H9 (cell line): ENCODE results near the gene SPRR5. TPM values are rescaled to one million over a fixed set of nuclear protein-coding genes. Genes with fewer than 3 reads are reported as not detected.

Experiments used
- DNase-seq: peaks from one replicate; pipeline ENCODE4 v3.0.0-alpha.2; 2017
- H2AFZ ChIP-seq: one replicate; pipeline ENCODE4 v1.6.1; 2013; ENCODE audit warnings: mild to moderate bottlenecking, low read length, control low read depth, moderate library complexity
- H2AK5ac ChIP-seq: 2 replicates; pipeline ENCODE4 v1.6.1; 2013; ENCODE audit warnings: low read length, control low read depth, mixed read lengths; ENCODE audit not compliant: insufficient read length
- H2BK120ac ChIP-seq: one replicate; pipeline ENCODE4 v1.6.1; 2013; ENCODE audit warnings: low read depth, mild to moderate bottlenecking, low read length, control low read depth, inconsistent platforms; ENCODE audit not compliant: poor library complexity, severe bottlenecking
- H2BK12ac ChIP-seq: 2 replicates; pipeline ENCODE4 v1.6.1; 2013; ENCODE audit warnings: low read length, control low read depth, mixed read lengths, low read depth; ENCODE audit not compliant: insufficient read length
- H2BK15ac ChIP-seq: 2 replicates; pipeline ENCODE4 v1.6.1; 2013; ENCODE audit warnings: low read depth, low read length, control low read depth
- H2BK20ac ChIP-seq: one replicate; pipeline ENCODE4 v1.6.1; 2013; ENCODE audit warnings: low read depth, mild to moderate bottlenecking, low read length, control low read depth, inconsistent platforms; ENCODE audit not compliant: poor library complexity, severe bottlenecking
- H2BK5ac ChIP-seq: 2 replicates; pipeline ENCODE4 v1.6.1; 2013; ENCODE audit warnings: low read length, control low read depth, mixed read lengths; ENCODE audit not compliant: insufficient read length
- H3K14ac ChIP-seq: 2 replicates; pipeline ENCODE4 v1.6.1; 2013; ENCODE audit warnings: low read length, control low read depth; ENCODE audit not compliant: insufficient read depth
- H3K18ac ChIP-seq: 2 replicates; pipeline ENCODE4 v1.6.1; 2013; ENCODE audit warnings: low read depth, mild to moderate bottlenecking, mixed read lengths, low read length, control low read depth; ENCODE audit not compliant: insufficient read length
- H3K23ac ChIP-seq: 2 replicates; pipeline ENCODE4 v1.6.1; 2013; ENCODE audit warnings: low read length, control low read depth, mixed read lengths, low read depth; ENCODE audit not compliant: insufficient read length
- H3K23me2 ChIP-seq: 2 replicates; pipeline ENCODE4 v1.6.1; 2013; ENCODE audit warnings: low read depth, mild to moderate bottlenecking, mixed read lengths, low read length, control low read depth; ENCODE audit not compliant: insufficient read length, poor library complexity, severe bottlenecking
- H3K27ac ChIP-seq: 2 replicates; pipeline ENCODE4 v1.5.1; 2013; ENCODE audit warnings: low read length, control low read depth, mixed read lengths, low read depth; ENCODE audit not compliant: insufficient read length
- H3K27me3 ChIP-seq: 2 replicates; pipeline ENCODE4 v1.6.1; 2013; ENCODE audit warnings: low read length, control low read depth, inconsistent platforms; ENCODE audit not compliant: insufficient read depth
- H3K4ac ChIP-seq: 2 replicates; pipeline ENCODE4 v1.6.1; 2013; ENCODE audit warnings: low read depth, mild to moderate bottlenecking, control low read depth, inconsistent platforms, low read length, moderate library complexity
- H3K4me1 ChIP-seq: 2 replicates; pipeline ENCODE4 v1.6.1; 2013; ENCODE audit warnings: low read length, control low read depth, inconsistent platforms; ENCODE audit not compliant: insufficient read depth
- H3K4me2 ChIP-seq: 2 replicates; pipeline ENCODE4 v1.6.1; 2013; ENCODE audit warnings: low read length, control low read depth, mixed read lengths; ENCODE audit not compliant: insufficient read length, insufficient read depth
- H3K56ac ChIP-seq: 2 replicates; pipeline ENCODE4 v1.6.1; 2013; ENCODE audit warnings: low read depth, mild to moderate bottlenecking, mixed read lengths, low read length, control low read depth; ENCODE audit not compliant: insufficient read length
- H3K79me1 ChIP-seq: 2 replicates; pipeline ENCODE4 v1.6.1; 2013; ENCODE audit warnings: low read depth, mild to moderate bottlenecking, moderate library complexity, low read length, control low read depth, inconsistent platforms; ENCODE audit not compliant: insufficient read depth, poor library complexity, severe bottlenecking
- H3K79me2 ChIP-seq: 2 replicates; pipeline ENCODE4 v1.6.1; 2013; ENCODE audit warnings: low read length, control low read depth, inconsistent platforms; ENCODE audit not compliant: insufficient read depth
- H3K9ac ChIP-seq: 2 replicates; pipeline ENCODE4 v1.6.1; 2013; ENCODE audit warnings: low read length, control low read depth, mixed read lengths; ENCODE audit not compliant: insufficient read length; ENCODE audit errors: extremely low read depth
- H3K9me3 ChIP-seq: one replicate; pipeline ENCODE4 v1.6.1; 2013; ENCODE audit warnings: low read depth, low read length, inconsistent platforms; ENCODE audit not compliant: control insufficient read depth
- H3T11ph ChIP-seq: one replicate; pipeline ENCODE4 v1.6.1; 2013; ENCODE audit warnings: mild to moderate bottlenecking, low read length, control low read depth, inconsistent platforms
- H4K20me1 ChIP-seq: one replicate; pipeline ENCODE4 v1.6.1; 2013; ENCODE audit not compliant: control insufficient read depth, insufficient read length, insufficient read depth
- H4K5ac ChIP-seq: 2 replicates; pipeline ENCODE4 v1.6.1; 2013; ENCODE audit warnings: low read depth, mild to moderate bottlenecking, mixed read lengths, low read length, control low read depth; ENCODE audit not compliant: insufficient read length
- H4K8ac ChIP-seq: replicated peaks from 2 replicates; pipeline ENCODE4 v1.6.1; 2013; ENCODE audit warnings: low read length, control low read depth, mixed read lengths, low read depth; ENCODE audit not compliant: insufficient read length
- H4K91ac ChIP-seq: 2 replicates; pipeline ENCODE4 v1.6.1; 2013; ENCODE audit warnings: low read depth, mild to moderate bottlenecking, moderate library complexity, mixed read lengths, low read length, control low read depth; ENCODE audit not compliant: insufficient read length
- H3K27ac Mint-ChIP-seq, 3 experiments: 2 replicates in 2 of 3; 3 replicates in 1 of 3; pipeline ENCODE4 v1.8.0; 2020 to 2021; ENCODE audit warnings: mixed read lengths in 3 of 3, mild to moderate bottlenecking in 1 of 3, moderate library complexity in 1 of 3
- H3K27me3 Mint-ChIP-seq: 2 replicates; pipeline ENCODE4 v1.8.0; 2021; ENCODE audit warnings: low read depth, mild to moderate bottlenecking, moderate library complexity, mixed read lengths
- H3K36me3 Mint-ChIP-seq, 3 experiments: 2 replicates in 2 of 3; 3 replicates in 1 of 3; pipeline ENCODE4 v1.8.0; 2020 to 2021; ENCODE audit warnings: low read depth in 3 of 3, mixed read lengths in 3 of 3; ENCODE audit not compliant: insufficient read depth in 1 of 3
- H3K4me1 Mint-ChIP-seq, 2 experiments: 2 replicates each; pipeline ENCODE4 v1.8.0; 2020; ENCODE audit warnings: mixed read lengths in 2 of 2
- H3K4me3 Mint-ChIP-seq, 2 experiments: 2 replicates in 1 of 2; 3 replicates in 1 of 2; pipeline ENCODE4 v1.8.0; 2020 to 2021; ENCODE audit warnings: mild to moderate bottlenecking in 2 of 2, mixed read lengths in 2 of 2, moderate library complexity in 1 of 2
- H3K9me3 Mint-ChIP-seq, 2 experiments: 2 replicates in 1 of 2; 3 replicates in 1 of 2; pipeline ENCODE4 v1.8.0; 2020; ENCODE audit warnings: mild to moderate bottlenecking in 2 of 2, mixed read lengths in 2 of 2, moderate library complexity in 1 of 2
- CTCF ChIP-seq: fragments of 200-600 bp; sonication (generic); conservative IDR thresholded peaks from 3 replicates; pipeline ENCODE4 v1.8.0; 2021; ENCODE audit warnings: antibody characterized with exemption, mild to moderate bottlenecking
- WGBS: extraction: QIAGEN DNeasy Blood & Tissue Kit; methylation state at CpG from one replicate; pipeline ENCODE4 v1.1.7; 2013; ENCODE audit warnings: missing lambda C conversion rate, low lambda C conversion rate, mixed read lengths; ENCODE audit not compliant: insufficient read length; ENCODE audit errors: extremely low coverage; 5-methylcytosine and 5-hydroxymethylcytosine counted together
- total RNA-seq: library from RNA; stranded (reverse); gene quantifications from 2 replicates; pipeline ENCODE4 v1.2.1, GENCODE V29; 2021

Gene SPRR5
- total RNA-seq, 1 experiment from 2014 or later, result not detected

GRCh38 chr1:152957561-152957960 lies 10.6 kb downstream of the SPRR5 start:
- DNase-seq, result no peak
- Histone ChIP-seq H2BK20ac (no peak overlapping the region), H2BK15ac (no peak overlapping the region), H3K79me1 (no peaks in the 10 kb centered on the region), H4K20me1 (no peaks in the 10 kb centered on the region), H3K23me2 (no peaks in the 10 kb centered on the region), H3K4me1 (no peaks in the 10 kb centered on the region), H3K23ac (no peak overlapping the region), H3K27me3 (no peaks in the 10 kb centered on the region), H4K91ac (no peak overlapping the region), H4K8ac (no peak overlapping the region), H3K56ac (no peak overlapping the region), H2BK5ac (no peak overlapping the region), H2BK12ac (no peak overlapping the region), H3K4ac (no peak overlapping the region), H2AFZ (no peak overlapping the region), H4K5ac (no peak overlapping the region), H3K14ac (no peak overlapping the region), H3K4me2 (no peak overlapping the region), H2BK120ac (no peak overlapping the region), H3K18ac (no peak overlapping the region), H3K9ac (no peak overlapping the region), H3T11ph (no peak overlapping the region), H3K9me3 (no peaks in the 10 kb centered on the region), H3K27ac (no peak overlapping the region), H3K79me2 (no peaks in the 10 kb centered on the region), H2AK5ac (no peak overlapping the region)
- Mint-ChIP-seq H3K9me3 (peaks cover 4 to 40% of the 10 kb centered on the region in 2 experiments; a peak in 4 of 5 replicates), H3K27ac (no peak overlapping the region), H3K27me3 (peaks cover 2% of the 10 kb centered on the region; the same call in 1 of the 2 replicates), H3K36me3 (no peaks in the 10 kb centered on the region), H3K4me1 (no peaks in the 10 kb centered on the region), H3K4me3 (no peak overlapping the region; a peak in 1 of 5 replicates)
- no CpG with 5 or more reads among the region's 3 CpGs for WGBS
- no peak for TF ChIP-seq CTCF
